HFFc6 (cell line): Measurements from ENCODE around the gene NUP153. TPM values are rescaled to one million over a fixed set of nuclear protein-coding genes. Genes with fewer than 3 reads are reported as not detected.

Experiments
- total RNA-seq, 6 experiments: library from RNA; stranded (reverse); fragmentation: NEBNext Ultra II Directional; extraction: Animal tissue kit (Norgen Biotek cat#: 25700); gene quantifications; 2 replicates in 1 of 6; 3 replicates in 5 of 6; pipeline ENCODE4 v1.2.3, GENCODE V29; 2021

Gene NUP153
- total RNA-seq, 6 experiments from 2014 or later: 32.9 to 42.0 (median 37.1) TPM

Other genes starting within 250 kb of the NUP153 start
- gene FAM8A1, start 106.6 kb downstream of the NUP153 start, total RNA-seq: 10 to 100 TPM; 17.8 to 24.3 (median 20.8) TPM